Stimulated activated CD4-positive, alpha-beta T cell treated with anti-CD3 and anti-CD28 coated beads, TNF-alpha, amount 100 ng/mL, for 4 hours (primary cell): Measurements from ENCODE around the gene MAN2A2.

Experiments
- DNase-seq, 3 experiments: peaks; one replicate each; pipeline ENCODE4 v3.0.0-alpha.2; 2020; ENCODE audit warnings: low read depth in 3 of 3

Gene MAN2A2

GRCh38 chr15:90942354-90943120 lies 39.4 kb downstream of the MAN2A2 start:
- DNase-seq = no peak

GRCh38 chr15:90945091-90945490 lies 42.0 kb downstream of the MAN2A2 start:
- no peak for DNase-seq

- DNase-seq = no peak
These were observed 43.4 kb downstream of the MAN2A2 start for GRCh38 chr15:90946538-90946937.

- DNase-seq = no peak
These were observed 44.0 kb downstream of the MAN2A2 start for GRCh38 chr15:90946941-90947576.

GRCh38 chr15:90947577-90948357 lies 44.7 kb downstream of the MAN2A2 start:
- no peak for DNase-seq

- DNase-seq = no peak
These were observed 45.4 kb downstream of the MAN2A2 start for GRCh38 chr15:90948506-90948905.

GRCh38 chr15:90949979-90950675 lies 47.0 kb downstream of the MAN2A2 start:
- DNase-seq = no peak

GRCh38 chr15:90950676-90951075 lies 47.6 kb downstream of the MAN2A2 start:
- DNase-seq = no peak

- DNase-seq = no peak
These were observed 50.0 kb downstream of the MAN2A2 start for GRCh38 chr15:90952901-90953677.

GRCh38 chr15:90953947-90954711 lies 51.0 kb downstream of the MAN2A2 start:
- DNase-seq = no peak

- DNase-seq = peak; percentile 73 to 77 (median 77)
These were observed 51.9 kb downstream of the MAN2A2 start, which contains the start of gene RCCD1 for GRCh38 chr15:90954712-90955623. TSS of gene RCCD1 (plus strand) at chr15:90954884. CDS start at chr15:90956735, 1,851 bp downstream.

- no peak for DNase-seq
These were observed 52.6 kb downstream of the MAN2A2 start for GRCh38 chr15:90955624-90956273.

- DNase-seq = peak in 2 of 3 experiments; percentile 28 to 41
These were observed 53.4 kb downstream of the MAN2A2 start for GRCh38 chr15:90956274-90957030.

- no peak for DNase-seq
These were observed 54.1 kb downstream of the MAN2A2 start for GRCh38 chr15:90957031-90957790.

GRCh38 chr15:90957791-90958190 lies 54.7 kb downstream of the MAN2A2 start:
- DNase-seq = no peak

GRCh38 chr15:90959028-90959595 lies 56.0 kb downstream of the MAN2A2 start:
- no peak for DNase-seq

- DNase-seq = no peak
These were observed 56.8 kb downstream of the MAN2A2 start for GRCh38 chr15:90959894-90960293.
